ENCODE measurements around the gene NTRK1. TPM values are rescaled to one million over a fixed set of nuclear protein-coding genes. Genes with fewer than 3 reads are reported as not detected.

The NTRK1 gene
- total RNA-seq, 3 donors from 2014 or later (not counting 1 experiment from before 2014, with no cell fraction given) = 1.7 to 16.7 (median 2.4) TPM

DNA sequence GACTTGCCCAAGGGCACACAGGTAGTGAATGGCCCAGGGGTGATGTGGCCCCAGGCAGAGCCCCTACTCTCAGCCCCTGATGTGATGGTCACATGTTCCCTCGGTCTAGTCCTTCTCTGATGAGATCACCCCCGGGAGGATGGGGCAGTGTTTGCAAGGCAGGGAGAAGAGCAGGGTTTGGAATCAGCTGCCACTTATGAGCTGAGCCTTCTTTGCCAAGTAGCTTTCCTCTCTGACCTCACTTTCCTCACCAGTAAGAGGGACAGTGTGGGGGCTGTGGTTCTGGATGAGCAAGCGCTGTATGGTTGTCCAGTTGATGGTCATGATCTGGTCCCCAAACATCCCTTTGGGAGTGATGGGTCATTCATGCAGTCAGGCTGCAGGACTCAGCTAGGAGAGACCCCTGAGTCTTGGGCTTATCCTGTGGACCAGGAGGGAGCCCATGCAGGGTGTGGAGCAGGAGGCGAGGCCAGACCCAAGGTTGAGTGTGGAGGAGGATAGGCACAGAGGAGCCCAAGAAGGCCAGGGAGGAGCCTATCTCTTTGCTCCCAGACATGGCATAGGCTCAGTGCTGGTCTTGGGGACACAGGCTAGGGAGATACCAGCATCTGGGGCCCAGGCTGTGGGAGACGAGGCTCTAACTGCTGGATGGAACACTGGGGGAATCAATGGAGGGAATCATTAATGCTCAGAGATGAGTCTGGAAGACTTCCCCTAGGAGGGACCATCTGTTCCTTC lies 16.9 kb downstream of the NTRK1 start:
- Histone ChIP-seq H3K27ac (ENCODE audit: low read length) (no peak overlapping the region), H3K27me3 (ENCODE audit: control insufficient read depth, insufficient read depth, low read length) (no peaks in the 10 kb centered on the region), H3K9me3 (ENCODE audit: control insufficient read depth, insufficient read depth, low read length) (no peaks in the 10 kb centered on the region), H3K36me3 (ENCODE audit: control insufficient read depth, insufficient read depth, low read length) (no peaks in the 10 kb centered on the region), H3K4me3 (ENCODE audit: low read length) (no peak overlapping the region), H3K4me1 (ENCODE audit: control insufficient read depth, insufficient read depth, low read length) (no peaks in the 10 kb centered on the region)
- 81% methylated on average over 5 of the region's 5 CpGs for WGBS (ENCODE audit: insufficient coverage)
- TF ChIP-seq, protein P1, sequence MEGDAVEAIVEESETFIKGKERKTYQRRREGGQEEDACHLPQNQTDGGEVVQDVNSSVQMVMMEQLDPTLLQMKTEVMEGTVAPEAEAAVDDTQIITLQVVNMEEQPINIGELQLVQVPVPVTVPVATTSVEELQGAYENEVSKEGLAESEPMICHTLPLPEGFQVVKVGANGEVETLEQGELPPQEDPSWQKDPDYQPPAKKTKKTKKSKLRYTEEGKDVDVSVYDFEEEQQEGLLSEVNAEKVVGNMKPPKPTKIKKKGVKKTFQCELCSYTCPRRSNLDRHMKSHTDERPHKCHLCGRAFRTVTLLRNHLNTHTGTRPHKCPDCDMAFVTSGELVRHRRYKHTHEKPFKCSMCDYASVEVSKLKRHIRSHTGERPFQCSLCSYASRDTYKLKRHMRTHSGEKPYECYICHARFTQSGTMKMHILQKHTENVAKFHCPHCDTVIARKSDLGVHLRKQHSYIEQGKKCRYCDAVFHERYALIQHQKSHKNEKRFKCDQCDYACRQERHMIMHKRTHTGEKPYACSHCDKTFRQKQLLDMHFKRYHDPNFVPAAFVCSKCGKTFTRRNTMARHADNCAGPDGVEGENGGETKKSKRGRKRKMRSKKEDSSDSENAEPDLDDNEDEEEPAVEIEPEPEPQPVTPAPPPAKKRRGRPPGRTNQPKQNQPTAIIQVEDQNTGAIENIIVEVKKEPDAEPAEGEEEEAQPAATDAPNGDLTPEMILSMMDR (IDR thresholded peaks at IDR 0.05) = no peak
- H3K9me3 Mint-ChIP-seq = no peaks in the 10 kb centered on the region
- intact Hi-C loops (cut with micrococcal nuclease) = no loop called here
- DNase-seq (no peak), ATAC-seq (no peak)
- H3K4me1 Mint-ChIP-seq = no peaks in the 10 kb centered on the region
- no peaks in the 10 kb centered on the region for H3K36me3 Mint-ChIP-seq
- no peak overlapping the region for H3K27ac Mint-ChIP-seq
- peaks cover 21 to 22% of the 10 kb centered on the region in 2 donors for H3K27me3 Mint-ChIP-seq (ENCODE audit: low read depth in 2 of 2)
- H3K4me3 Mint-ChIP-seq = no peak overlapping the region

DNA sequence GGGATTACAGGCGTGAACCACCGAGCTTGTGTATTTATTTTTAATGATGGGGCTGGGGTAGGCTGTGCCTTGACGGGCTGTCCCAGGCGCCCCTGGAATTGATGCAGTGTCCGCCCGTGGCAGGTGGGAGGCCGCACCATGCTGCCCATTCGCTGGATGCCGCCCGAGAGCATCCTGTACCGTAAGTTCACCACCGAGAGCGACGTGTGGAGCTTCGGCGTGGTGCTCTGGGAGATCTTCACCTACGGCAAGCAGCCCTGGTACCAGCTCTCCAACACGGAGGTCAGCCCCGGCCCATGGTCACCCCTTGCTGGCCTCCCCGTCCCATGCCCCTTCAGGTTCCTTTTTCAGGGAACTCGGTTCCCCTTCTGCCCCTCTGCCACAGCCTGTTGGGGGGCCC lies 19.2 kb downstream of the NTRK1 start:
- no peak overlapping the region for H3K4me3 ChIP-seq (ENCODE audit: low read length)
- DNase-seq (no peak), ATAC-seq (no peak)
- H3K36me3 ChIP-seq (ENCODE audit: control insufficient read depth, insufficient read depth, low read length) = no peaks in the 10 kb centered on the region
- Mint-ChIP-seq H3K4me1 (no peaks in the 10 kb centered on the region), H3K36me3 (no peaks in the 10 kb centered on the region), H3K4me3 (no peak overlapping the region), H3K27me3 (ENCODE audit: low read depth in 2 of 2) (peaks cover 14 to 32% of the 10 kb centered on the region in 2 donors), H3K9me3 (no peaks in the 10 kb centered on the region), H3K27ac (no peak overlapping the region)
- H3K27ac ChIP-seq (ENCODE audit: low read length) = no peak overlapping the region
- no peaks in the 10 kb centered on the region for H3K9me3 ChIP-seq (ENCODE audit: control insufficient read depth, insufficient read depth, low read length)
- intact Hi-C loops (cut with micrococcal nuclease) = no loop called here
- WGBS (ENCODE audit: insufficient coverage) = 89% methylated on average over 21 of the region's 21 CpGs
- TF ChIP-seq, protein P1 (IDR thresholded peaks at IDR 0.05) = no peak
- no peaks in the 10 kb centered on the region for H3K4me1 ChIP-seq (ENCODE audit: control insufficient read depth, insufficient read depth, low read length)
- peaks cover 3% of the 10 kb centered on the region for H3K27me3 ChIP-seq (ENCODE audit: control insufficient read depth, insufficient read depth, low read length)

DNA sequence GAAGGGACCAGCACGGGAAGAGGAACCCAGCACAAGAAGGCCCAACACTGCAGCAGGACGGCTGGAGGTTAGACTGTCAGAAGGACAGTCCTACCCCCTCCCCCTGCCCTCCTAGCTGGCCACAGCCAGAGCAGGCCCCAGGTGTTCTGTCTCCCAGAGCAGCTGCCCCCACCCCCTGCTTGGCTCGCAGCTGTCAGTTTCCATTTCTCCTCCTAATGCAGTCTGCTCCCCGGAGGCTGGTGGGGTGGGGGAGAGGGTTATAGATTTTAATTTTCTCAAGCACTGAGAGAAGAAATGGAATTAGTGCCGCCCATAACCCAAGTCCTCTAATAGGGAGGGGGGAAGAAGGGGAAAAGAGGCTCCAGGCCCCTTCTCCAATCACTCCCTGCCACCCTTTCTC lies 19.8 kb downstream of the NTRK1 start:
- no peaks in the 10 kb centered on the region for H3K36me3 Mint-ChIP-seq
- H3K4me1 Mint-ChIP-seq = no peaks in the 10 kb centered on the region
- H3K27ac Mint-ChIP-seq = no peak overlapping the region
- ATAC-seq (no peak), DNase-seq (no peak)
- peaks cover 3% of the 10 kb centered on the region for H3K27me3 ChIP-seq (ENCODE audit: control insufficient read depth, insufficient read depth, low read length)
- intact Hi-C loops (cut with micrococcal nuclease) = no loop called here
- H3K27me3 Mint-ChIP-seq (ENCODE audit: low read depth in 2 of 2) = peaks cover 14 to 30% of the 10 kb centered on the region in 2 donors
- TF ChIP-seq, protein P1 (IDR thresholded peaks at IDR 0.05) = no peak
- H3K4me3 Mint-ChIP-seq = no peak overlapping the region
- H3K9me3 Mint-ChIP-seq = no peaks in the 10 kb centered on the region
- H3K4me1 ChIP-seq (ENCODE audit: control insufficient read depth, insufficient read depth, low read length) = no peaks in the 10 kb centered on the region
- H3K36me3 ChIP-seq (ENCODE audit: control insufficient read depth, insufficient read depth, low read length) = no peaks in the 10 kb centered on the region
- H3K27ac ChIP-seq (ENCODE audit: low read length) = no peak overlapping the region
- WGBS (ENCODE audit: insufficient coverage) = 75% methylated on average over 3 of the region's 5 CpGs
- H3K9me3 ChIP-seq (ENCODE audit: control insufficient read depth, insufficient read depth, low read length) = no peaks in the 10 kb centered on the region
- H3K4me3 ChIP-seq (ENCODE audit: low read length) = no peak overlapping the region

DNA sequence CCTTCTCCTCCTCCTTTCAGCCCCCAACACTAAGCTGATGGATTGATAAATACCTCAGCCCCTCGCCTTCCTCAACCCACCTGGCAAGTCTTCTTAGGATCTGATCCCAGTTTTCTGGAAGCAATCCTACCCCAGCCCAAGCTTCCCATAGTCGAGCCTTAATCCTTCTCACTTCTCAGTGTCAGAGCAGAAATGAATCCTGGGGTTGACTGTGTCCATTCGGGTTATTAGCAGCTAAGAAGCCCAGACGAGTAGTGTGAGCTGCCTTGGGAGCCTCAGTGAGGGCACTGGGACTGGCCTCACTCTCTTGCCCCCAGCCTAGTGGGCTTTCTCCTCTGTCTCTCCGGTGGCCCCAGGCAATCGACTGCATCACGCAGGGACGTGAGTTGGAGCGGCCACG lies 20.4 kb downstream of the NTRK1 start:
- Histone ChIP-seq H3K4me3 (ENCODE audit: low read length) (no peak overlapping the region), H3K4me1 (ENCODE audit: control insufficient read depth, insufficient read depth, low read length) (no peaks in the 10 kb centered on the region), H3K27me3 (ENCODE audit: control insufficient read depth, insufficient read depth, low read length) (peaks cover 3% of the 10 kb centered on the region), H3K27ac (ENCODE audit: low read length) (no peak overlapping the region), H3K36me3 (ENCODE audit: control insufficient read depth, insufficient read depth, low read length) (no peaks in the 10 kb centered on the region), H3K9me3 (ENCODE audit: control insufficient read depth, insufficient read depth, low read length) (no peaks in the 10 kb centered on the region)
- no peak for DNase-seq
- H3K4me3 Mint-ChIP-seq = no peak overlapping the region
- WGBS (ENCODE audit: insufficient coverage) = 78% methylated on average over 10 of the region's 10 CpGs
- no peaks in the 10 kb centered on the region for H3K36me3 Mint-ChIP-seq
- peaks cover 16 to 30% of the 10 kb centered on the region in 2 donors for H3K27me3 Mint-ChIP-seq (ENCODE audit: low read depth in 2 of 2)
- no peaks in the 10 kb centered on the region for H3K9me3 Mint-ChIP-seq
- intact Hi-C loops (cut with micrococcal nuclease) = no loop called here
- ATAC-seq = no peak
- TF ChIP-seq, protein P1 (IDR thresholded peaks at IDR 0.05) = no peak
- no peak overlapping the region for H3K27ac Mint-ChIP-seq
- H3K4me1 Mint-ChIP-seq = no peaks in the 10 kb centered on the region
